Psoas muscle (tissue), 8 donors: ENCODE results near the gene NUMBL. TPM values are rescaled to one million over a fixed set of nuclear protein-coding genes. Genes with fewer than 3 reads are reported as not detected.

Experiments used
- ATAC-seq, 4 donors: fragments of 200-7000 bp; cut with Tn5 transposase; one replicate each; pipeline ENCODE4 v1.9.1; 2020; ENCODE audit warnings: moderate library complexity in 3 of 4, mild to moderate bottlenecking in 2 of 4
- DNase-seq, 2 donors: peaks; one replicate each; pipeline ENCODE4 v3.0.0-alpha.2; 2020
- H3K27ac ChIP-seq: fragments of 200-600 bp; one replicate; pipeline ENCODE4 v1.8.0; 2022
- H3K27me3 ChIP-seq, 3 donors: fragments of 200-600 bp in 1 of 3; one replicate each; pipeline versions ENCODE4 v1.6.1 to v1.8.0; 2013 to 2022; ENCODE audit warnings: low read length in 2 of 3, mild to moderate bottlenecking in 2 of 3, moderate library complexity in 1 of 3; ENCODE audit not compliant: insufficient read depth in 3 of 3
- H3K36me3 ChIP-seq, 2 donors: fragments of 200-600 bp in 1 of 2; one replicate each; pipeline versions ENCODE4 v1.6.1 to v1.8.0; 2013 to 2022; ENCODE audit warnings: low read depth in 1 of 2, mild to moderate bottlenecking in 1 of 2, moderate library complexity in 1 of 2; ENCODE audit not compliant: insufficient read depth in 1 of 2
- H3K4me1 ChIP-seq: fragments of 200-600 bp; one replicate; pipeline ENCODE4 v1.8.0; 2022
- H3K4me3 ChIP-seq: fragments of 200-600 bp; one replicate; pipeline ENCODE4 v1.8.0; 2022; ENCODE audit warnings: mild to moderate bottlenecking
- H3K9me3 ChIP-seq: fragments of 200-600 bp; one replicate; pipeline ENCODE4 v1.8.0; 2022
- CTCF ChIP-seq: fragments of 200-600 bp; IDR thresholded peaks from one replicate; pipeline ENCODE4 v1.8.0; 2022; ENCODE audit warnings: antibody characterized with exemption
- WGBS, 3 donors: extraction: QIAGEN DNeasy Blood & Tissue Kit; methylation state at CpG; one replicate each; pipeline versions ENCODE4 v1.1.6 to v1.1.7; 2013; 5-methylcytosine and 5-hydroxymethylcytosine counted together
- intact Hi-C, 2 donors: fragments of 100-400 bp; cut with DNase I; formaldehyde crosslinking; loops; one replicate each; pipeline versions ENCODE4 v1.11.0 to v1.14.2; 2022
- polyA plus RNA-seq, 3 donors: library from polyadenylated mRNA; stranded (reverse); fragments of 200-250 nt; gene quantifications; one replicate each; pipeline ENCODE4 v1.2.3, GENCODE V29; 2013
- total RNA-seq, 4 donors: library from RNA; stranded (reverse); fragmentation: NEBNext Ultra II Directional in 2 of 4; extraction: Animal tissue kit (Norgen Biotek cat#: 25700) in 2 of 4; gene quantifications; one replicate each; pipeline versions ENCODE4 v1.2.1 to v1.2.4, GENCODE V29; 2021 to 2023
- donor health status: healthy with polysubstance abuse.
- donor health status: DM: no; HTN: no; CAD: no; lungs with moderate emphysema.
- donor health status: Bipolar disorder and iron deficiency.
- donor health status: healthy.
- donor health status: DM: yes; HTN: yes; CAD: no.
- donor health status: DM: no; HTN: no; CAD: no.
- donor health status: DM: no; HTN: no; CAD: no.
- donor health status: DM: yes; HTN: yes; CAD: no.

NUMBL gene
- total and polyA plus RNA-seq, 7 donors, result 3.3 to 13.3 (median 12.0) TPM

- Histone ChIP-seq H3K4me3 (peak overlapping the region; percentile 76), H3K4me1 (peaks cover 42% of the 10 kb centered on the region), H3K36me3 (peaks cover 0 to 15% of the 10 kb centered on the region in 2 donors), H3K27me3 (no peaks in the 10 kb centered on the region), H3K27ac (peak overlapping the region; percentile 96), H3K9me3 (no peaks in the 10 kb centered on the region)
- ATAC-seq, result no peak
- TF ChIP-seq CTCF, result no peak
- no peak for DNase-seq
- WGBS, 3 donors, result 0% methylated on average over 20 of the region's 20 CpGs
- intact Hi-C loops, result loop anchor here in 1 of 2 donors (5.0 kb wide), 2 partner anchors 35 to 90 kb away; partner anchors contain the start of genes ACTMAP and SNRPA
These were observed 27.0 kb upstream of the NUMBL start for GRCh38 chr19:40717325-40717879.

- ATAC-seq (peak; percentile 81 to 86 (median 82)), DNase-seq (peak; percentile 100)
- intact Hi-C loops, result loop anchor here in 1 of 2 donors (5.0 kb wide), 2 partner anchors 36 to 91 kb away; partner anchors contain the start of genes ACTMAP and SNRPA
- H3K27ac ChIP-seq, result peak within 1 kb of the TSS; percentile 96
- peak within 1 kb of the TSS; percentile 76 for H3K4me3 ChIP-seq
- peaks cover 37% of the 10 kb centered on the region for H3K4me1 ChIP-seq
- TF ChIP-seq CTCF, result peak; percentile 32
- no peaks in the 10 kb centered on the region for H3K27me3 ChIP-seq
- peaks cover 0 to 18% of the 10 kb centered on the region in 2 donors for H3K36me3 ChIP-seq
- no peaks in the 10 kb centered on the region for H3K9me3 ChIP-seq
- WGBS, 3 donors, result 1% methylated on average over 61 to 76 of the region's 76 CpGs
These were observed 26.3 kb upstream of the NUMBL start, which contains the start of the genes COQ8B and ITPKC for GRCh38 chr19:40716482-40717324. TSS of gene COQ8B (minus strand) at chr19:40716886. CDS start at chr19:40714632, 2,254 bp downstream. TSS of gene ITPKC (plus strand) at chr19:40717112. CDS start at chr19:40717136, 24 bp downstream.

GRCh38 chr19:40716031-40716481 is 25.6 kb upstream of the NUMBL start:
- H3K36me3 ChIP-seq, result peaks cover 0 to 24% of the 10 kb centered on the region in 2 donors
- H3K4me1 ChIP-seq, result peaks cover 35% of the 10 kb centered on the region
- no peak for TF ChIP-seq CTCF
- peak overlapping the region; percentile 76 for H3K4me3 ChIP-seq
- DNase-seq, result peak in 1 of 2 donors; percentile 40
- H3K9me3 ChIP-seq, result no peaks in the 10 kb centered on the region
- no peaks in the 10 kb centered on the region for H3K27me3 ChIP-seq
- ATAC-seq, result no peak
- WGBS, 3 donors, result 4 to 9% (median 8%) methylated on average over 8 of the region's 8 CpGs
- intact Hi-C loops, result loop anchor here in 1 of 2 donors (5.0 kb wide), 2 partner anchors 36 to 91 kb away; partner anchors contain the start of genes ACTMAP and SNRPA
- peak overlapping the region; percentile 96 for H3K27ac ChIP-seq

- intact Hi-C loops, result loop anchor here in 1 of 2 donors (2.0 to 5.0 kb wide), 3 partner anchors 22 to 93 kb away; partner anchors contain the start of genes ACTMAP and SNRPA
- peaks cover 21% of the 10 kb centered on the region for H3K4me1 ChIP-seq
- DNase-seq, result peak; percentile 94 to 96
- H3K36me3 ChIP-seq, result peaks cover 0 to 37% of the 10 kb centered on the region in 2 donors
- H3K9me3 ChIP-seq, result no peaks in the 10 kb centered on the region
- H3K27ac ChIP-seq, result peak overlapping the region; percentile 96
- peak overlapping the region; percentile 76 for H3K4me3 ChIP-seq
- no peak for TF ChIP-seq CTCF
- 5% methylated on average over 30 to 31 of the region's 31 CpGs for WGBS, 3 donors
- ATAC-seq, result peak; percentile 68 to 79 (median 71)
- no peaks in the 10 kb centered on the region for H3K27me3 ChIP-seq
These were observed 24.2 kb upstream of the NUMBL start for GRCh38 chr19:40714441-40715299.
